ENCODE results near the gene TEX14.
A peak's percentile ranks its signal among the peaks of the same experiment; 100 is the strongest.

TEX14 gene

DNA sequence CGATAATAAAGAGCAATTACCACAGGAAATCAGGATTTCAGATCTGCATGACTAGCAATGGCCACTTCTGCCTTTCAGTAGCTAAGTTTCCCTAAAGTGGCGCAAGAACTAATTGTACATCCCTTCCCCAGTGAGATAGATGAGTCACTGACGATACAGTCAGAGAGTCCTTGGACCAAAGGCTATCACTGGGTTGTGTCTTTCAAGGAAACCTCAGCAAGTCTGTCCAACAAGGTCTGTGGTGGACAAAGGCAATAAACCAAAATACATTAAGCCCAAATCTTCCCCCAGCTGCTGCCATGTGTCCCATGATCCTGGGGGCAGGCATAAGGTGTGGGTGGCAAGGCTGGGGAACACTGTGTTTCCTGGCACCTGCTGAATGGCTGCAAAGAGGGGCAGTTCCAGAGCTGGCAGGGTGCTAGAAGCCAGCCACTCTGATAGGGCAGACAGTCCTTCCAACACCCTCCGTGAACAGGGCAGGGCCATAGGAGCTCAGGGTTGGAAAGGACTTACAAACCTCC is 156.9 kb downstream of the TEX14 start:
- no peak overlapping the region for H3K4me3 ChIP-seq (ENCODE audit: low read depth, low read length)
- no peak for DNase-seq (ENCODE audit: low read depth)

- H3K4me3 ChIP-seq (ENCODE audit: low read depth, low read length): no peak overlapping the region
- DNase-seq (ENCODE audit: low read depth): no peak
Observed at GRCh38 chr17:58534331-58534730, 157.5 kb downstream of the TEX14 start.

GRCh38 chr17:58533616-58534188 is 158.1 kb downstream of the TEX14 start:
- DNase-seq (ENCODE audit: low read depth): no peak
- H3K4me3 ChIP-seq (ENCODE audit: low read depth, low read length): no peak overlapping the region

GRCh38 chr17:58532555-58532951 is 159.3 kb downstream of the TEX14 start:
- no peak for DNase-seq (ENCODE audit: low read depth)
- H3K4me3 ChIP-seq (ENCODE audit: low read depth, low read length): peak overlapping the region; percentile 48

- DNase-seq (ENCODE audit: low read depth): no peak
- H3K4me3 ChIP-seq (ENCODE audit: low read depth, low read length): peak overlapping the region; percentile 48
Observed at GRCh38 chr17:58531661-58532554, 159.9 kb downstream of the TEX14 start.

DNA sequence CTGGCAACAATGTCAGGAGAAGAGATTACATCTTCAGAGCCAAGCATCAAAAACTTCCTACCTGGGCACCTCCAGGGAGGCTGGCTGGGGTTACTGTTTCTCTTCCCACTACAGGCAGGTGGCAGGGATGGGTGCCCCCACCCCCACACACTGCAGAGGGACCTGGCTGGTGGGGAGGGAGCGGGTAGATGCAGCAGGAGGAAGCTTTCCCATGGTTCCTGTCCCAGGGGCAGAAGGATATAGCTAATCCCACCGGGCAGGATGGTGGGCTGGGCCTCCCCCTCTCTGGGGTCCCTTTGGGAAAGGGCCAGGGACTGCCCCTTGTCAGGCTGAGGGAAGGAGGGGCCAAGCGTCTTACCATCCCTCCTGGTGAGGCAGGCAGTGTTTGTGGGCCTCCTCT is 160.7 kb downstream of the TEX14 start:
- H3K4me3 ChIP-seq (ENCODE audit: low read depth, low read length): peak overlapping the region; percentile 48
- DNase-seq (ENCODE audit: low read depth): no peak

GRCh38 chr17:58530655-58531054 is 161.2 kb downstream of the TEX14 start:
- no peak overlapping the region for H3K4me3 ChIP-seq (ENCODE audit: low read depth, low read length)
- no peak for DNase-seq (ENCODE audit: low read depth)

- DNase-seq (ENCODE audit: low read depth): no peak
- no peak overlapping the region for H3K4me3 ChIP-seq (ENCODE audit: low read depth, low read length)
Observed at GRCh38 chr17:58529275-58529674, 162.6 kb downstream of the TEX14 start.

- H3K4me3 ChIP-seq (ENCODE audit: low read depth, low read length): no peak overlapping the region
- no peak for DNase-seq (ENCODE audit: low read depth)
Observed at GRCh38 chr17:58528443-58528842, 163.4 kb downstream of the TEX14 start.

GRCh38 chr17:58527949-58528348 is 163.9 kb downstream of the TEX14 start:
- no peak overlapping the region for H3K4me3 ChIP-seq (ENCODE audit: low read depth, low read length)
- no peak for DNase-seq (ENCODE audit: low read depth)

GRCh38 chr17:58527306-58527705 is 164.5 kb downstream of the TEX14 start:
- no peak for DNase-seq (ENCODE audit: low read depth)
- H3K4me3 ChIP-seq (ENCODE audit: low read depth, low read length): no peak overlapping the region

DNA sequence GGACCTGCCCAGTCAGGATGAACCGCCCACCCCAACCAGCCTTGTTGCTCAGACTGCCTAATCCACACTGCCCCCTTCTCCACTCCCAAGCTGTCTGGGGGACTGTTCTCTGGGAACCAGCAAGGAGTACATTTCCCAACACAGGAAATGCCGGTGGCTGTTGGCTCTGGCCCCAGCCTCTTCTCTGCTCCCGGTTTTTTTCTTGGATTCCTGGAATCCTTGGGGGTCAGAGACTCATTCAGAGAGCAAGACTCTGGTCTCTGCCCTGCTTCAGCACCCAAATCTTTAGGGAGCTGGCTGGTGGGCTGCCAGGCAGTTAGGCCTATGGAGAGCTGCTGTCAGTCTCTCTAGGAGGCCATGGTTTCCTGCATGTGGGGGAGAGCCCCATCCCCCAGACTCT is 166.6 kb downstream of the TEX14 start:
- peak; percentile 88 for DNase-seq (ENCODE audit: low read depth)
- no peak overlapping the region for H3K4me3 ChIP-seq (ENCODE audit: low read depth, low read length)

GRCh38 chr17:58521680-58522079 is 170.2 kb downstream of the TEX14 start:
- DNase-seq (ENCODE audit: low read depth): no peak
- H3K4me3 ChIP-seq (ENCODE audit: low read depth, low read length): no peak overlapping the region

GRCh38 chr17:58520843-58521430 is 170.9 kb downstream of the TEX14 start:
- no peak overlapping the region for H3K4me3 ChIP-seq (ENCODE audit: low read depth, low read length)
- no peak for DNase-seq (ENCODE audit: low read depth)

- DNase-seq (ENCODE audit: low read depth): peak; percentile 100
- peak overlapping the region; percentile 70 for H3K4me3 ChIP-seq (ENCODE audit: low read depth, low read length)
Observed at GRCh38 chr17:58517928-58518609, 173.8 kb downstream of the TEX14 start.

GRCh38 chr17:58517378-58517927 is 174.4 kb downstream of the TEX14 start:
- DNase-seq (ENCODE audit: low read depth): no peak
- peak overlapping the region; percentile 70 for H3K4me3 ChIP-seq (ENCODE audit: low read depth, low read length)

DNA sequence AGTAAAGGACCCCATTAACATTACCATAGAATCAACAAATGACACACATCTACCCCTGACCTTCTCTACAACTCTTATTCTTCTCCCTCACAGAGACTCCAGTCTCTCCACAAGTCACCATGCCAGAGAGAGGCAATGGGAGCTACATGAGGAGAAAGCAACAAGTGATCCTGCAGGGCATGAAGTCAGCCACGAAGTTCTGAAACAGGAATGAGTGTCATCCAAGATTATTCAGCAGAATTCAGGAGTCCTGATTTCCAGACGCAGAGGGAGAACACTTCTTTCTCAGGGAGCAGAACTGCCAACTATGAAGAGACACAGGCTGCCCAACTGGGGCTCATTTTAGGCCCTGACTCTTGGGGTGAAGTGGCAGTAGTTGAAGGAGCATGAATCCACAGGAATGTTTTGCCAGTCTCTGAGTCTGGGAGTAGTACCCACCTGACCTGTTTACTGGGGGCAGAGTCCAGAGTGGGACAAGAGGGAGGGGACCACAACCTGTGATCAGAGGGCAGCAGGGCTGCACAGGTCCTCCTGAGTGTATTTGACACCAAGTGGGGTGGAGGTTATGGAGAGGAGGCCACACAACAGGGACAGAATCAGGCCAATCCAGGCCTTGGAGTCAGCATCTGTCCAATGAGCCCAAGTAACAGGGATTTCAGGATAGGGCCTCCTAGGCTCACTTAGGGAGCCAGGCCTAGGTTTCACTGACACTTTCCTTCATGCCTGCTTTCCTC is 175.0 kb downstream of the TEX14 start:
- H3K4me3 ChIP-seq (ENCODE audit: low read depth, low read length): peak overlapping the region; percentile 70
- no peak for DNase-seq (ENCODE audit: low read depth)

- H3K4me3 ChIP-seq (ENCODE audit: low read depth, low read length): peak overlapping the region; percentile 88
- DNase-seq (ENCODE audit: low read depth): no peak
Observed at GRCh38 chr17:58515286-58515685, 176.6 kb downstream of the TEX14 start.

GRCh38 chr17:58514770-58515157 is 177.1 kb downstream of the TEX14 start:
- DNase-seq (ENCODE audit: low read depth): no peak

More at GRCh38 chr17:58514770-58515157, 177.1 kb downstream of the TEX14 start:
- H3K4me3 ChIP-seq (ENCODE audit: low read depth, low read length): peak overlapping the region; percentile 88

Measured in skeletal muscle cell (primary cell).